Panc1 (cell line): ENCODE data around the gene STKLD1. TPM values are rescaled to one million over a fixed set of nuclear protein-coding genes. Genes with fewer than 3 reads are reported as not detected.

Experiments used
- ATAC-seq: fragments of 200-7000 bp; cut with Tn5 transposase; 2 replicates; pipeline ENCODE4 v1.9.1; 2020; ENCODE audit warnings: mild to moderate bottlenecking, moderate library complexity
- BruUV-seq: library from RNA; stranded (reverse); fragments of 400-500 nt; replicated peaks from 2 replicates; lab custom pipeline; 2021; lab: Mats Ljungman, UMichigan
- CTCF ChIA-PET: fragments of 300-600 bp; sonication (Branson Sonifier 250); formaldehyde crosslinking; loops from one replicate; lab custom pipeline; 2022; ENCODE audit warnings: antibody characterized with exemption; lab: Charles Lee
- POLR2A ChIA-PET: fragments of 300-600 bp; sonication (Branson Sonifier 250); formaldehyde crosslinking; loops from one replicate; lab custom pipeline; 2022; ENCODE audit warnings: antibody characterized with exemption; lab: Charles Lee
- DNase-seq: peaks from one replicate; pipeline ENCODE4 v3.0.0-alpha.2; 2010; ENCODE audit warnings: low read depth, low spot score
- H3K27ac ChIP-seq: 2 replicates; pipeline ENCODE4 v1.5.1; 2011; ENCODE audit warnings: mild to moderate bottlenecking, low read length, inconsistent platforms
- H3K27me3 ChIP-seq: fragments of 200-500 bp; sonication (Bioruptor generic); 2 replicates; pipeline ENCODE4 v1.6.0; 2014; ENCODE audit warnings: low read length, inconsistent platforms; ENCODE audit not compliant: control insufficient read depth, insufficient read depth
- H3K36me3 ChIP-seq: fragments of 200-500 bp; sonication (Bioruptor generic); 2 replicates; pipeline ENCODE4 v1.5.1; 2014; ENCODE audit warnings: inconsistent platforms, mild to moderate bottlenecking, low read length, moderate library complexity; ENCODE audit not compliant: control insufficient read depth, insufficient read depth
- H3K4me1 ChIP-seq: 2 replicates; pipeline ENCODE4 v1.5.1; 2011; ENCODE audit warnings: inconsistent platforms, mild to moderate bottlenecking, low read length, moderate library complexity; ENCODE audit not compliant: control insufficient read depth, insufficient read depth
- H3K4me3 ChIP-seq, 2 experiments: 2 replicates each; pipeline ENCODE4 v1.5.1; 2011 to 2012; ENCODE audit warnings: low read depth in 2 of 2, low read length in 2 of 2, mild to moderate bottlenecking in 2 of 2, inconsistent platforms in 1 of 2, moderate library complexity in 1 of 2
- H3K9me3 ChIP-seq: fragments of 200-500 bp; sonication (Bioruptor generic); 2 replicates; pipeline ENCODE4 v1.5.1; 2014; ENCODE audit warnings: low read depth, mild to moderate bottlenecking, inconsistent platforms, low read length, moderate library complexity; ENCODE audit not compliant: control insufficient read depth, insufficient read depth
- CTCF ChIP-seq: fragments of 450-650 bp; IDR thresholded peaks from 2 replicates; pipeline ENCODE4 v1.5.1; 2017; ENCODE audit warnings: mild to moderate bottlenecking
- POLR2AphosphoS5 ChIP-seq: IDR thresholded peaks from 2 replicates; pipeline ENCODE4 v1.6.1; 2012; ENCODE audit warnings: mild to moderate bottlenecking, low read depth, low read length, moderate library complexity
- REST ChIP-seq, 2 experiments: IDR thresholded peaks; 2 replicates each; pipeline ENCODE4 v1.6.1; 2011 to 2012; ENCODE audit warnings: low read depth in 2 of 2, control low read depth in 1 of 2, low read length in 1 of 2, mild to moderate bottlenecking in 1 of 2, moderate library complexity in 1 of 2; ENCODE audit not compliant: insufficient read depth in 1 of 2
- SIN3A ChIP-seq: IDR thresholded peaks from 2 replicates; pipeline ENCODE4 v1.6.1; 2012; ENCODE audit warnings: low read depth, mild to moderate bottlenecking, low read length, moderate library complexity, borderline replicate concordance; ENCODE audit not compliant: insufficient read depth
- TCF7L2 ChIP-seq: IDR thresholded peaks from 2 replicates; pipeline ENCODE4 v1.6.1; 2011; ENCODE audit warnings: mild to moderate bottlenecking, low read depth, low read length, inconsistent platforms
- in situ Hi-C: cut with HindIII; loops from 2 replicates; pipeline ENCODE4 v1.10.0; 2016; ENCODE audit warnings: low sequenced_read_pairs, low pct_unique_long_range_greater_than_20kb
- intact Hi-C: fragments of 100-400 bp; cut with micrococcal nuclease; formaldehyde crosslinking; loops from one replicate; pipeline ENCODE4 v1.10.0; 2022; ENCODE audit not compliant: unreplicated experiment
- total RNA-seq: library from RNA; stranded (reverse); gene quantifications from one replicate; pipeline ENCODE4 v1.2.1, GENCODE V29; 2021; ENCODE audit not compliant: unreplicated experiment

STKLD1 gene
- total RNA-seq, 1 experiment from 2014 or later = 0.74 TPM

DNA sequence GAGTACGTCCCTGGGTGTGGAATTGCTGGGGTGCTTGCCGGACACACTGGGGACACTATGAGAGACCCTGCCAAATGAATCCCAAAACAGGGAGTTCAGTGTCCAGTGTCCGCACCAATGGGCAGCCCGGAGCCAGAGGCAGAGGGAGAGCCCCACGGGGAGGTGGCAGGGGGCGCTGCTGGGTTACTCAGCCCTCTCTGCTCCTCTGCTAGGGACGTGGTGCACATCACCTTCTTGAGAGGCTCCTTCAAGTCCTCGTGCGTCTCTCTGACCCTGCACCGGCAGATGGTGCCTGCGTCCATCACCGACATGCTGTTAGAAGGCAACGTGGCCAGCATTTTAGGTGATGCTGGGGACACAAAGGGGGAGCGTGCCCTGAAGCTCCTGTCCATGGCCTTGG lies 20.8 kb downstream of the STKLD1 start:
- TF ChIP-seq TCF7L2 (no peak), SIN3A (no peak), REST (IDR thresholded peaks at IDR 0.05; ENCODE audit: insufficient read depth in 1 of 2, low read depth in 2 of 2, low read length in 1 of 2) (no peak), CTCF (peak; percentile 16; the same call in 1 of the 2 replicates)
- no peak for DNase-seq
- Histone ChIP-seq H3K36me3 (no peaks in the 10 kb centered on the region), H3K27me3 (no peaks in the 10 kb centered on the region), H3K27ac (no peak overlapping the region), H3K4me3 (no peak overlapping the region), H3K4me1 (no peaks in the 10 kb centered on the region), H3K9me3 (no peaks in the 10 kb centered on the region)
- POLR2A ChIA-PET = interaction anchor here (0.7 kb wide), 1 partner anchor 284 kb away, joined by 3 read pairs; no protein-coding TSS in a partner anchor
- BruUV-seq = no TSS peak
- intact Hi-C loops (no loop called here), in situ Hi-C loops (no loop called here)
- CTCF ChIA-PET = no interaction called here
- ATAC-seq = peak; percentile 54; the same call in 1 of the 2 replicates

GRCh38 chr9:133397370-133397769 lies 21.2 kb downstream of the STKLD1 start:
- ChIA-PET POLR2A (no interaction called here), CTCF (no interaction called here)
- TF ChIP-seq REST (IDR thresholded peaks at IDR 0.05; ENCODE audit: insufficient read depth in 1 of 2, low read depth in 2 of 2, low read length in 1 of 2) = no peak
- TF ChIP-seq CTCF = no peak
- TF ChIP-seq TCF7L2 = no peak
- no peak for TF ChIP-seq SIN3A
- TF ChIP-seq POLR2AphosphoS5 = no peak
- Histone ChIP-seq H3K4me3 (no peak overlapping the region), H3K27ac (no peak overlapping the region), H3K4me1 (no peaks in the 10 kb centered on the region), H3K9me3 (no peaks in the 10 kb centered on the region), H3K27me3 (no peaks in the 10 kb centered on the region), H3K36me3 (no peaks in the 10 kb centered on the region)
- DNase-seq = no peak
- BruUV-seq = no TSS peak
- ATAC-seq = 0 out of 2 replicates have a peak, but pooled peaks have one; percentile 6
- in situ Hi-C loops = no loop called here
- intact Hi-C loops = no loop called here
